Measurements from ENCODE around the gene EEFSEC.

EEFSEC gene

DNA sequence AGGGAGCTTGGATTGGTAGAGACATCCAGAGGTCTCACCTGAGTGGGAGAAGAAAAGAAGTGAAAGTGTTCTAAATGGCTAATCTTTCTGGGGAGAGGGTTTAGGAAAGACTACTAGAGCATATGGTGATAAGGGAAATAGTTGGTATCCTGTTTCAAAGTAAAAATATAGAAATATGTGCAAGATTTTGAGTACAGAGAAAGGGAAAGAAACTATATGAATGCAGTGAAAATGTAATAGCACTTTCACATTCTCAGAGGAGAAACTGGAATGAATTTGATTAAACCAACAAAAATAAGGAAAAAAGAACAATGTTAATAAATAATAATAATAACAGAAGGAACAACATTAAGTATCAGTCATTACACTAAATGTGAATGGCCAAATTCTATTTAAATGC is 194.0 kb downstream of the EEFSEC start:
- DNase-seq (ENCODE audit: low read depth in 1 of 2, low spot score in 1 of 2), result no peak

DNA sequence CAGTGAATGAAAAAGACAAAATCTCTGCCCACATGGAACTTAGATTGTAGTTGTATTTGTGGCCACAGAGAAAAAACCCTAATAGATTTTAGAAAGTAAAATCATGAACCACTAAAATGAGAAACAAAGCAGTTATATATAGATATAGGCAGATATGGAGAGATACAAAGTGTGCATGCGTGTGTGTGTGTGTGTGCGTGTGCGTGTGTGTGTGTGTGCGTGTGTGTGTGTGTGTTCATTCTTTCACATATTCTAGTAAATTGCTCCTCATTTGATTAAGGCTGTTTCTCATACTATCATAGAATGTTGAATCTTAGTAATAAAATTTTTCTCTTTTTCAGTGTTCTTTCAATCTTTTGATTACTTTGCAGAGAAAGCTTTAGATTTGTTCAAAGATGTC is 194.8 kb downstream of the EEFSEC start:
- DNase-seq (ENCODE audit: low read depth in 1 of 2, low spot score in 1 of 2), result no peak

- no peak for DNase-seq (ENCODE audit: low read depth in 1 of 2, low spot score in 1 of 2)
Observed at GRCh38 chr3:128348805-128349531, 195.7 kb downstream of the EEFSEC start.

- no peak for DNase-seq (ENCODE audit: low read depth in 1 of 2, low spot score in 1 of 2)
Observed at GRCh38 chr3:128349963-128350599, 196.8 kb downstream of the EEFSEC start.

DNA sequence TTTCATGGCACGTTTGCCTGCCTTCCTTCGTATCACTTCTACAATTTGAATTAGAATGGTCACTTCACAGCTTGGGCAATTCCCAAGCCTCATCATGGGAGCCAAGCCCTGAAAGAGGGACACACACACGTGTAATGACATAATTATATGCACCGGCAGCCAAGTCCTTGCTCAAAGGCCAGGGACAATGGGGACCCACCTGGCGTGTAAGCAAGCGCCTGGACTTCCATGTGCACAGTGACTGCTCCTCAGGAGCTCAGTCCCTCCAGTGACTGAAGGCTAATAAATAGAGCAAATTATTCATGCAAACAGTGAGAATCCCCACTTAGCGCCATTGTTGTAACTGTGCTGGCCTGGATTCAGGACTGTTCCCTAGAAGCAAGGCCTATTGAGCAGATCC is 198.3 kb downstream of the EEFSEC start:
- DNase-seq (ENCODE audit: low read depth in 1 of 2, low spot score in 1 of 2), result no peak

DNA sequence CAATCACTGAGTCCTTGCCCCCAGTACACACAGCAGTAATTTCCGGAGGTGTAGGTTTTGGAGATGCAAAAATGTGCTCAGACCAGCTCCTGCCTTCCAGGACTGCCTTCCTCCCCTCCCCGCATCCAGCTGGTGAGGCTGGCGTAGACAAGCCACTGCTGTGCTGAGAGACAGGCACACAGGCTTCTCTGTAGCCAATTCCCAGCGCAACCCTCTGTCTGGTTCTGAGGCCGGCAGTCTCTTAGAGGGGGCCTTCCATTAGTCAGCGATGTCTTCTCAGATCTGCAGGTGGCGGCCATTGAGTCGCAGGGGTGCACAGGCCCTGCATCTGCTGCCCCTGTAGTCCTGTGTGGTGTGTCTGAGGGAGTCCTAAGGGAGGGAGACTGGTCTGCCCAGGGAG is 199.0 kb downstream of the EEFSEC start:
- no peak for DNase-seq (ENCODE audit: low read depth in 1 of 2, low spot score in 1 of 2)

DNA sequence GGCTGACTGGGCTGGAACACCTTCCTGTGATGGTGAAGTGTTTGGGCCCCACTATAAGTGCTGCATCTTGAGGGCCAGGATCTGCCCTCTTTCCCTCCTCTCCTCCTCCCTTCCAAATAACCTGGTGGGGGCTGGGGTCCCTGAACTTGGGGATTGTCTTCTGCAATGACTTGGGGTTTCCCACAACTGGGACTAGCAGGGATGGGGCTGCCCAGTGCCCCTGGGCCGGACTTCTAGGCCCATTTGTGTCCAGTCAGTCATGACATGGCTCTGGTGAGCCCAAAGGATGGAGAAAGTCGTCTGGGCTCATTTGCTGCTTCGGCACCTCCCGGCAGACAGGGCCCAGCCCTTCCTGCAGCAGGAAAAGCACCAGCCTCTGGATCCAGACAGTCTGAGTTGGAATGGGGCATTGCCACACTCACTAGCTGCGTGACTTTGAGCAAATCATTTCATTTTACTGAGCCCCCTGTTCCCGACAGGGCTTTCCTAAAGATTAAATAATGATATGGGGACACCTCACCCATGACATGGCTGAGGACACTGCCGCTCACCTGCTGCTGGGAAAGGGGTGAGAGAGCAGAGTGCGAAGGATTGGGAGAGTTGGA is 200.2 kb downstream of the EEFSEC start:
- DNase-seq (ENCODE audit: low read depth in 1 of 2, low spot score in 1 of 2), result no peak

GRCh38 chr3:128353991-128354687 is 200.9 kb downstream of the EEFSEC start:
- DNase-seq (ENCODE audit: low read depth in 1 of 2, low spot score in 1 of 2), result no peak

- DNase-seq (ENCODE audit: low read depth in 1 of 2, low spot score in 1 of 2), result no peak
Observed at GRCh38 chr3:128354788-128355542, 201.7 kb downstream of the EEFSEC start.

GRCh38 chr3:128355543-128355919 is 202.2 kb downstream of the EEFSEC start:
- no peak for DNase-seq (ENCODE audit: low read depth in 1 of 2, low spot score in 1 of 2)

GRCh38 chr3:128356822-128357221 is 203.5 kb downstream of the EEFSEC start:
- no peak for DNase-seq (ENCODE audit: low read depth in 1 of 2, low spot score in 1 of 2)

DNA sequence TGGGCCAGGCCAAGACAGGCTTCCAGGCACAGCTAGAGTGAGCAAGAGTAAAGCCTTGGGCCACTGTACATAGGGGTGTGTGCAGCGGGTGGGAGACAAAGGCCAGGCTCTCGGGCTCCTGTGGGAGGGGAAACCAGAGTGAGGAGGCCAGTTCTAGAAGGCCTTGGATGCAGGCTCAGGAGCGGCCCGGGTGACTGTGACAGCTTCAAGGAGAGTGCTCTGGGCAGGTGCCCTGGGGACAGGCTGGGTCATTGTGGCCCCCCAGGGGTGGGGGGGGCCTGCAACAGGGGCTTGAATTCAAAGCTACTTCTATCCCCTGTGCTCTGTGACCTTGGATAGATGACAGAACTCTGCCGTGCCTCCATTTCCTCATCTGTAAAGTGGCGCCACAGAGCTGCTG is 204.3 kb downstream of the EEFSEC start:
- no peak for DNase-seq (ENCODE audit: low read depth in 1 of 2, low spot score in 1 of 2)

DNA sequence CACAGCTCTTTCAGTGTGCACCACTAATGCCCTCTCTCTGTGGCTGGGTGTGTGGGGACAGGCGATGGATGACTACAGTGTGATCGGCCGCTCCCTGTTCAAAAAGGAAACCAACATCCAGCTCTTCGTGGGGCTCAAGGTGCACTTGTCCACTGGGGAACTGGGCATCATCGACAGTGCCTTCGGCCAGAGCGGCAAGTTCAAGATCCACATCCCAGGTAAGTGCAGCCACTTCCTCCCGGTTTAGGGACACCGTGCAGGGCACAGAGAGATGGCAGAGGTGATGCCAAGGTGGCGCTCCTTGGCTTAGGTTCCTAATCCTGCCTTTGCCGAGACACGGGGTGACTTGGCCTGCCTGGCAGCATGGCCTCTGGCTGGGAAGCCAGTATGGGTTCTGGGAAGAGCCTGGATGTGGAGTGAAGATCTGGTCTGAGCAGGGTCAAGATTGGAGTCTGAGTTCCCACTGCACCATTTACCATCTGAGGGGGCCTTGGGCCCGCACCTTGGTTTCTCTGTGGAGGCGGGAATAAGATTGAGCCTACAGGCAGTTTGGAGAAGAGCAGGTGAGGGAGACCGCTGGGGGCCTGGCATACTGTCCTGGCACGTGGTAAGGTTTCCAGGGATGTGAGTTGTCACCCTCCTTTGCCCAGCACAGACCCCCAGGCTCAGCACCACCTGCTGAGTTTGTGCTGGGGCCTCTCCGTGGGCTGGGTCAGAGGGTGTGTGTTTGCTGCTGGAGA is 205.0 kb downstream of the EEFSEC start:
- no peak for DNase-seq (ENCODE audit: low read depth in 1 of 2, low spot score in 1 of 2)

GRCh38 chr3:128359060-128359664 is 205.9 kb downstream of the EEFSEC start:
- DNase-seq (ENCODE audit: low read depth in 1 of 2, low spot score in 1 of 2), result no peak

DNA sequence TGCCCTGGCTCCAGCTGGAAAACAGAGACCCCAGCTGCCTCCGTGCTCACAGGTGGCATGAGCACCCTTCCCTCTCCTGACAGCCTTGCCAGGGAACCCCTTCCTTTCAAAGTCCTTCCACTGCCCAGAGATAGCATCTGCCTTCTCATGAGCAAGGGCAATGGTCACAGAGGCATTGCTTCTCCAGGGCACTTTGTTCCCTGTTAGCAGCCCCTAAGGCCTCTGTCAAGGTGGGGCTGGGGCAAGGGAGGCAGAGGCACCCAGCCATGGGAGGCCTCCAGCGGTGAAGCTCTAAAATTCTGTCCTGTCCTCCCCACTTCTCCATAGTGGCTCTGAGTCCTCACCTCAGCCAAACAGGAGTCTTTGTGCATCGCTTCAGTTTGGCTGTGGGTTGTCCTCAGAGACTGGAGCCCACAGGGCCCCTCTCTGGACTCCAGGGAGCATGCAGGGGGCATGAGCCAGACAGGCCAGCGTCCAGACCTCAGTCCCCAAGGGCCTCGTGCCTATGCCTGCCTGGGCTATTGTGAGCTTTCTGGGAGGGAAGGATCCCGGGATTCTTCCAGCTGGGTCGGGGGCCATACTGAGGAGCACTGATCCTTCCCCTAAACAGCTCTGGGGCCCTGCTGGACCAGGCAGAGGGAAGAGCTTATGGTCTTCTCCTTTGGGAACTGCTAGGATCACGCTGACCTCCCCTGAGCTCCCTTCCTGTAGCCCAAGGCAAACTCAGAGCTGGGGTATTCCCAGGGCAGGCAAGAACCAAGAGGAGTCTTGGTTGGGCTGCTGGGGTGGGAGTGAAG is 206.8 kb downstream of the EEFSEC start:
- DNase-seq (ENCODE audit: low read depth in 1 of 2, low spot score in 1 of 2), result no peak

- no peak for DNase-seq (ENCODE audit: low read depth in 1 of 2, low spot score in 1 of 2)
Observed at GRCh38 chr3:128360705-128361271, 207.5 kb downstream of the EEFSEC start.

- no peak for DNase-seq (ENCODE audit: low read depth in 1 of 2, low spot score in 1 of 2)
Observed at GRCh38 chr3:128362026-128362965, 209.0 kb downstream of the EEFSEC start.

DNA sequence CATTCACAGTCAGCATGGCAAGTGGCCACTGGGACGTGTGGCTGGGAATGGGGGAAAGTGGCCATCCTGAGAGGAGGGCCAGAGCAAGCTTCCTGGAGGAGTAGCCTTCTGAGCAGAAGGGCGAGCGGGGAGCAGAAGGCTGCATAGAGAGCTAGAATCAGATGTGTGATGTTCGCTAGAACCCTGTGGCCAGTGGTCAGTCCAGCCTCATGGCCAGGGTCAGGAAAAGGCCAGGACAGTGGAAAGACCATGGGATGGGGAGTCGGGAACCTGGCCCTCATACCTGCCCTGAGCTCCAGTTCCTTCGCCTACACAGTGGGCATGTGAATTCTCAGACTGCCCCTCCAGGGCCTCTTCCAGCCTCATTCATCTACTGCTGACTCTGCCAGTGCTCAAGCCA is 211.0 kb downstream of the EEFSEC start:
- no peak for DNase-seq (ENCODE audit: low read depth in 1 of 2, low spot score in 1 of 2)

Data from stimulated activated CD4-positive, alpha-beta T cell treated with anti-CD3 and anti-CD28 coated beads, Interleukin-15, amount 100 ng/mL, for 1 hour (primary cell).